GM12878 (cell line): ENCODE results near the gene RPS27L. TPM values are rescaled to one million over a fixed set of nuclear protein-coding genes. Genes with fewer than 3 reads are reported as not detected.

ENCODE experiments used
- ATAC-seq: fragments of 200-7000 bp; cut with Tn5 transposase; 3 replicates; pipeline ENCODE4 v1.9.1; 2020; ENCODE audit warnings: mild to moderate bottlenecking, moderate library complexity
- BruUV-seq: library from RNA; stranded (reverse); fragments of 400-500 nt; replicated peaks from 2 replicates; lab custom pipeline; 2021; lab: Mats Ljungman, UMichigan
- CTCF ChIA-PET: fragments of 300-600 bp; sonication (Branson Sonifier 250); formaldehyde crosslinking; extraction: SDS; loops from one replicate; lab custom pipeline; 2021; ENCODE audit warnings: inconsistent platforms; lab: Yijun Ruan, JAX
- POLR2A ChIA-PET: fragments of 350-600 bp; formaldehyde crosslinking; extraction: SDS; loops from one replicate; lab custom pipeline; 2021; ENCODE audit warnings: inconsistent platforms; lab: Charles Lee
- RAD21 ChIA-PET: fragments of 300-600 bp; sonication (Branson Sonifier 250); formaldehyde crosslinking; loops from one replicate; lab custom pipeline; 2023; ENCODE audit warnings: antibody characterized with exemption; ENCODE audit not compliant: unreplicated experiment; lab: Charles Lee
- SMC1A ChIA-PET: fragments of 300-600 bp; sonication (Branson Sonifier 250); formaldehyde crosslinking; loops from one replicate; lab custom pipeline; 2023; ENCODE audit not compliant: unreplicated experiment, uncharacterized antibody; lab: Charles Lee
- DNase-seq: peaks from one replicate; pipeline ENCODE4 v3.0.0-alpha.2; 2011; ENCODE audit warnings: low read depth, low spot score
- FAIRE-seq: peaks from 3 replicates; lab custom pipeline; 2011; peaks lifted over from hg19 to GRCh38; lab: Jason Lieb, UNC
- H2AFZ ChIP-seq: 2 replicates; pipeline ENCODE4 v1.6.0; 2011; ENCODE audit warnings: low read depth, low read length, control low read depth; ENCODE audit not compliant: control insufficient read depth
- H3K27ac ChIP-seq: 2 replicates; pipeline ENCODE4 v1.5.1; 2011; ENCODE audit warnings: control low read depth; ENCODE audit not compliant: control insufficient read depth, insufficient read depth
- H3K27me3 ChIP-seq, 2 experiments: replicated peaks in 1 of 2; 2 replicates each; pipeline versions ENCODE4 v1.6.0 to v1.6.1; 2011; ENCODE audit warnings: low read length in 1 of 2; ENCODE audit not compliant: control insufficient read depth in 2 of 2, insufficient read depth in 2 of 2
- H3K36me3 ChIP-seq, 2 experiments: 2 replicates each; pipeline ENCODE4 v1.5.1; 2011; ENCODE audit warnings: low read length in 1 of 2; ENCODE audit not compliant: control insufficient read depth in 2 of 2, insufficient read depth in 2 of 2
- H3K4me1 ChIP-seq: 2 replicates; pipeline ENCODE4 v1.6.1; 2011; ENCODE audit warnings: mild to moderate bottlenecking, low read length, moderate library complexity, mixed read lengths; ENCODE audit not compliant: control insufficient read depth, insufficient read depth
- H3K4me2 ChIP-seq: 2 replicates; pipeline ENCODE4 v1.6.0; 2011; ENCODE audit warnings: control low read depth; ENCODE audit not compliant: control insufficient read depth, insufficient read depth
- H3K4me3 ChIP-seq: fragments of 200-600 bp; sonication (generic); 2 replicates; pipeline ENCODE4 v1.5.1; 2016
- H3K79me2 ChIP-seq: 2 replicates; pipeline ENCODE4 v1.6.0; 2011; ENCODE audit warnings: low read length; ENCODE audit not compliant: control insufficient read depth, insufficient read depth
- H3K9ac ChIP-seq: 2 replicates; pipeline ENCODE4 v1.8.0; 2011; ENCODE audit warnings: low read length, control low read depth, mixed read lengths; ENCODE audit not compliant: control insufficient read depth, insufficient read depth
- H3K9me3 ChIP-seq: replicated peaks from 3 replicates; pipeline ENCODE4 v1.5.1; 2011; ENCODE audit warnings: mild to moderate bottlenecking, low read length; ENCODE audit not compliant: control insufficient read depth, insufficient read depth
- H4K20me1 ChIP-seq: 2 replicates; pipeline ENCODE4 v1.6.0; 2011; ENCODE audit not compliant: control insufficient read depth, insufficient read depth
- EED ChIP-seq: sonication (generic); IDR thresholded peaks from 2 replicates; pipeline ENCODE4 v1.6.1; 2016; ENCODE audit warnings: antibody characterized with exemption, low read depth
- HCFC1 ChIP-seq: fragments of 150-350 bp; IDR thresholded peaks from 2 replicates; pipeline ENCODE4 v1.6.1; 2014; ENCODE audit warnings: low read length
- IKZF1 ChIP-seq: fragments of 450-650 bp; conservative IDR thresholded peaks from 2 replicates; pipeline ENCODE4 v1.6.1; 2017; ENCODE audit warnings: antibody characterized with exemption, mild to moderate bottlenecking
- KDM1A ChIP-seq: fragments of 200-600 bp; sonication (generic); IDR thresholded peaks from 2 replicates; pipeline ENCODE4 v1.6.1; 2016; ENCODE audit warnings: borderline replicate concordance
- MAX ChIP-seq: IDR thresholded peaks from 2 replicates; pipeline ENCODE4 v1.6.1; 2012; ENCODE audit warnings: low read depth, low read length, improper control_type of control experiment
- SREBF1 ChIP-seq: IDR thresholded peaks from 2 replicates; pipeline ENCODE4 v1.6.1; 2012; ENCODE audit warnings: mild to moderate bottlenecking, low read length
- TAF1 ChIP-seq: IDR thresholded peaks from 2 replicates; pipeline ENCODE4 v1.6.1; 2011; ENCODE audit warnings: mild to moderate bottlenecking, low read depth, low read length, borderline replicate concordance
- ZBTB11 ChIP-seq: fragments of 450-650 bp; formaldehyde crosslinking; IDR thresholded peaks from 2 replicates; pipeline ENCODE4 v1.5.0; 2022; ENCODE audit warnings: mild to moderate bottlenecking, missing genetic modification characterization
- ZNF622 ChIP-seq: fragments of 450-650 bp; IDR thresholded peaks from 2 replicates; pipeline ENCODE4 v1.6.1; 2017; ENCODE audit warnings: mild to moderate bottlenecking, inconsistent platforms
- ZSCAN29 ChIP-seq: fragments of 450-650 bp; IDR thresholded peaks from 2 replicates; pipeline ENCODE4 v1.6.1; 2017; ENCODE audit warnings: mild to moderate bottlenecking, moderate library complexity
- WGBS: methylation state at CpG from one replicate; pipeline ENCODE4 v1.1.6; 2016; ENCODE audit warnings: low lambda C conversion rate; ENCODE audit not compliant: insufficient replicate concordance, insufficient coverage; ENCODE audit errors: missing lambda C conversion rate; 5-methylcytosine and 5-hydroxymethylcytosine counted together
- in situ Hi-C: fragments of 300-500 bp; cut with MboI; formaldehyde crosslinking; loops from 9 replicates; pipeline ENCODE4 v1.14.3; 2018; ENCODE audit warnings: mixed read lengths
- intact Hi-C: fragments of 100-400 bp; cut with micrococcal nuclease; formaldehyde crosslinking; loops from one replicate; pipeline ENCODE4 v1.14.2; 2022; ENCODE audit not compliant: unreplicated experiment
- polyA plus RNA-seq, 11 experiments: library from polyadenylated mRNA; depleted of rRNA in 4 of 11; unstranded in 6 of 11; stranded (reverse) in 5 of 11; fragments of >200 nt; fragmentation: Nextera tagmentation in 4 of 11; fragmentation: Illumina TruSeq in 1 of 11; extraction: Ambion mirVana in 4 of 11; extraction: Trizol in 1 of 11; gene quantifications; 1 replicate in 1 of 11; 2 replicates in 10 of 11; pipeline versions ENCODE4 v1.2.1 to v1.2.3, GENCODE V29; 2011 to 2016; ENCODE audit warnings: inconsistent platforms in 2 of 11, missing spikeins in 2 of 11, low read depth in 1 of 11
- total RNA-seq, 4 experiments: library from RNA; depleted of rRNA in 3 of 4; stranded (reverse); fragments of >200 nt in 3 of 4; fragmentation: Illumina TruSeq in 1 of 4; extraction: Trizol in 1 of 4; gene quantifications; 2 replicates each; pipeline versions ENCODE4 v1.2.1 to v1.2.3, GENCODE V29; 2013 to 2021

Gene RPS27L
- total and polyA plus RNA-seq, 10 of the 15 experiments (the other 5 are each of a cell fraction or from before 2014, with no cell fraction given): 133 to 970 (median 220) TPM

DNA sequence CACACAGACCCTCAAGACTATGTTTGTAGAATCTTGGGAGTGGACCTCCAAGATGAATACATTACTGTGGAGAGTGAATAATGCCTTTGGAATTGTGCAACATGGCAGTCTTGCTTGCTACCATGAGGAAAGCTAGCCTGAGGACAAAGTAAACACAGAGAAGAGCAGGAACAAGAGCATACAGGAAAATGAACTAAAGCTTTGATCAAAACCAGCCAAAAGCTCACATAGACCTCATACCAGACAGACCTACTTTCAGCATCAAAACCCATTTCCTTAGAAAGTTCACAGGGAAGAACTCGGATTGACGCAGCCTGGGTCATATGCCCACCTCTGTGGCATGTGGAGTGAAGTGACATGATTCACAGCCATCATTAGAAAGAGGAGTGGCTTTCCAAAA is 28.8 kb upstream of the RPS27L start (continued):
- TF ChIP-seq IKZF1 (no peak), SREBF1 (no peak), ZSCAN29 (no peak), MAX (no peak), EED (no peak), HCFC1 (no peak), ZNF622 (no peak), KDM1A (no peak), ZBTB11 (no peak)
- TF ChIP-seq, all 136 proteins: peak for 0

GRCh38 chr15:63185206-63185605 is 27.9 kb upstream of the RPS27L start:
- Histone ChIP-seq H3K9ac (no peak overlapping the region), H3K4me2 (no peak overlapping the region), H3K27me3 (no peaks in the 10 kb centered on the region), H3K36me3 (no peaks in the 10 kb centered on the region), H3K4me3 (no peak overlapping the region), H3K79me2 (peaks cover 9% of the 10 kb centered on the region), H4K20me1 (no peaks in the 10 kb centered on the region), H3K4me1 (peaks cover 11% of the 10 kb centered on the region), H2AFZ (no peak overlapping the region), H3K27ac (no peak overlapping the region), H3K9me3 (no peaks in the 10 kb centered on the region)
- ChIA-PET POLR2A (interaction anchor here (1.1 to 1.2 kb wide), 2 partner anchors 9 to 26 kb away, joined by 3 to 4 read pairs; no protein-coding TSS in a partner anchor), CTCF (interaction anchor here (0.6 to 2.3 kb wide), 6 partner anchors 11 to 87 kb away, joined by 3 to 6 read pairs (median 3); no protein-coding TSS in a partner anchor), RAD21 (interaction anchor here (1.0 to 1.2 kb wide), 2 partner anchors 19 to 91 kb away, joined by 3 to 7 read pairs; no protein-coding TSS in a partner anchor), SMC1A (interaction anchor here (0.6 to 3.0 kb wide), 6 partner anchors 10 to 67 kb away, joined by 3 to 8 read pairs (median 4); no protein-coding TSS in a partner anchor)
- ATAC-seq: no peak
- 77% methylated on average over 2 of the region's 2 CpGs for WGBS
- in situ Hi-C loops (no loop called here), intact Hi-C loops (no loop called here)
- no peak for DNase-seq
- no peak for FAIRE-seq
- no TSS peak for BruUV-seq
- TF ChIP-seq TAF1: no peak
